WTC11 (cell line): ENCODE measurements around the gene CAV2.

ENCODE experiments used
- ATF1 ChIP-seq: sonication (generic); formaldehyde crosslinking; IDR thresholded peaks from 2 replicates; pipeline ENCODE4 v1.8.1; 2023; ENCODE audit warnings: mild to moderate bottlenecking, moderate library complexity, missing genetic modification reagents
- FOXK1 ChIP-seq: sonication (generic); formaldehyde crosslinking; IDR thresholded peaks from 2 replicates; pipeline ENCODE4 v1.8.0; 2022; ENCODE audit warnings: mild to moderate bottlenecking, moderate library complexity, missing genetic modification reagents
- TF ChIP-seq, protein P1 (sequence below): fragments of 200-600 bp; IDR thresholded peaks from 2 replicates; pipeline ENCODE4 v1.8.0; 2022; ENCODE audit warnings: antibody characterized with exemption
- TF ChIP-seq, protein P2 (sequence below): fragments of 250-450 bp; sonication (Bioruptor Pico); IDR thresholded peaks from 2 replicates; pipeline ENCODE4 v2.1.2; 2022; ENCODE audit warnings: mild to moderate bottlenecking, moderate library complexity

DNA sequence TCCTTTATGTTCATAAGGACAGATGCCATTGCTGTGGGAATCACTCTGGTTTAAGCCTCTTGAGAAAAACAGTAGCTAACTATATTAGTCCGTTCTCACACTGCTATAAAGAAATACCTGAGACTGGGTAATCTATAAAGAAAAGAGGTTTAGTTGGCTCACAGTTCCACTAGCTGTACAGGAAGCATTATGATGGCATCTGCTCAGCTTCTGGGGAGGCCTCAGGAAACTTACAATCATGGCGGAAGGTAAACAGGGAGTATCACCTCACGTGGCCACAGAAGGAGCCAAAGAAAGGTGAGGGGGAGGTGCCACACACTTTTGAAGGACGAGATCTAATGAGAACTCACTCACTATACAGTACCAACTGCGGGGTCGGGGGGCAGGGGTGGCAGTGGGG is 2.9 kb upstream of the CAV2 start:
- TF ChIP-seq, protein P1, sequence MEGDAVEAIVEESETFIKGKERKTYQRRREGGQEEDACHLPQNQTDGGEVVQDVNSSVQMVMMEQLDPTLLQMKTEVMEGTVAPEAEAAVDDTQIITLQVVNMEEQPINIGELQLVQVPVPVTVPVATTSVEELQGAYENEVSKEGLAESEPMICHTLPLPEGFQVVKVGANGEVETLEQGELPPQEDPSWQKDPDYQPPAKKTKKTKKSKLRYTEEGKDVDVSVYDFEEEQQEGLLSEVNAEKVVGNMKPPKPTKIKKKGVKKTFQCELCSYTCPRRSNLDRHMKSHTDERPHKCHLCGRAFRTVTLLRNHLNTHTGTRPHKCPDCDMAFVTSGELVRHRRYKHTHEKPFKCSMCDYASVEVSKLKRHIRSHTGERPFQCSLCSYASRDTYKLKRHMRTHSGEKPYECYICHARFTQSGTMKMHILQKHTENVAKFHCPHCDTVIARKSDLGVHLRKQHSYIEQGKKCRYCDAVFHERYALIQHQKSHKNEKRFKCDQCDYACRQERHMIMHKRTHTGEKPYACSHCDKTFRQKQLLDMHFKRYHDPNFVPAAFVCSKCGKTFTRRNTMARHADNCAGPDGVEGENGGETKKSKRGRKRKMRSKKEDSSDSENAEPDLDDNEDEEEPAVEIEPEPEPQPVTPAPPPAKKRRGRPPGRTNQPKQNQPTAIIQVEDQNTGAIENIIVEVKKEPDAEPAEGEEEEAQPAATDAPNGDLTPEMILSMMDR, result no peak
- TF ChIP-seq FOXK1 (CRISPR knock-in tag), result no peak
- TF ChIP-seq ATF1 (CRISPR knock-in tag), result no peak
- TF ChIP-seq, protein P2, sequence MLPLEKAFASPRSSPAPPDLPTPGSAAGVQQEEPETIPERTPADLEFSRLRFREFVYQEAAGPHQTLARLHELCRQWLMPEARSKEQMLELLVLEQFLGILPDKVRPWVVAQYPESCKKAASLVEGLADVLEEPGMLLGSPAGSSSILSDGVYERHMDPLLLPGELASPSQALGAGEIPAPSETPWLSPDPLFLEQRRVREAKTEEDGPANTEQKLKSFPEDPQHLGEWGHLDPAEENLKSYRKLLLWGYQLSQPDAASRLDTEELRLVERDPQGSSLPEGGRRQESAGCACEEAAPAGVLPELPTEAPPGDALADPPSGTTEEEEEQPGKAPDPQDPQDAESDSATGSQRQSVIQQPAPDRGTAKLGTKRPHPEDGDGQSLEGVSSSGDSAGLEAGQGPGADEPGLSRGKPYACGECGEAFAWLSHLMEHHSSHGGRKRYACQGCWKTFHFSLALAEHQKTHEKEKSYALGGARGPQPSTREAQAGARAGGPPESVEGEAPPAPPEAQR (CRISPR knock-in tag), result no peak
